Nephron (organoid): ENCODE results near the gene NCOA1.

Experiments
- H3K27ac Mint-ChIP-seq, 3 experiments: 2 replicates each; pipeline ENCODE4 v1.8.0; 2020; ENCODE audit warnings: mixed read lengths in 3 of 3, mild to moderate bottlenecking in 2 of 3, moderate library complexity in 1 of 3
- H3K27me3 Mint-ChIP-seq: 2 replicates; pipeline ENCODE4 v1.8.0; 2021; ENCODE audit warnings: low read depth, mild to moderate bottlenecking, moderate library complexity, mixed read lengths
- H3K36me3 Mint-ChIP-seq: 2 replicates; pipeline ENCODE4 v1.8.0; 2020; ENCODE audit warnings: low read depth, mixed read lengths
- H3K4me1 Mint-ChIP-seq: 2 replicates; pipeline ENCODE4 v1.8.0; 2020; ENCODE audit warnings: mixed read lengths
- H3K4me3 Mint-ChIP-seq, 3 experiments: 2 replicates each; pipeline ENCODE4 v1.8.0; 2020; ENCODE audit warnings: mild to moderate bottlenecking in 3 of 3, mixed read lengths in 3 of 3, moderate library complexity in 2 of 3
- H3K9me3 Mint-ChIP-seq: 2 replicates; pipeline ENCODE4 v1.8.0; 2020; ENCODE audit warnings: mixed read lengths
- CTCF ChIP-seq, 3 experiments: fragments of 200-600 bp; sonication (generic); IDR thresholded peaks; one replicate each; pipeline ENCODE4 v1.5.0; 2021; ENCODE audit warnings: antibody characterized with exemption in 3 of 3; ENCODE audit not compliant: unreplicated experiment in 3 of 3

NCOA1 gene

GRCh38 chr2:24635181-24635580, 144.1 kb downstream of the NCOA1 start:
- H3K36me3 Mint-ChIP-seq, result peaks cover 11% of the 10 kb centered on the region
- H3K9me3 Mint-ChIP-seq, result peaks cover 9% of the 10 kb centered on the region
- no peak overlapping the region for H3K27ac Mint-ChIP-seq
- H3K4me3 Mint-ChIP-seq, result no peak overlapping the region
- no peaks in the 10 kb centered on the region for H3K27me3 Mint-ChIP-seq
- TF ChIP-seq CTCF (IDR thresholded peaks at IDR 0.05; ENCODE audit: unreplicated experiment in 3 of 3), result no peak
- no peaks in the 10 kb centered on the region for H3K4me1 Mint-ChIP-seq

- no peaks in the 10 kb centered on the region for H3K27me3 Mint-ChIP-seq
- no peaks in the 10 kb centered on the region for H3K4me1 Mint-ChIP-seq
- H3K27ac Mint-ChIP-seq, result no peak overlapping the region
- no peak for TF ChIP-seq CTCF (IDR thresholded peaks at IDR 0.05; ENCODE audit: unreplicated experiment in 3 of 3)
- H3K4me3 Mint-ChIP-seq, result no peak overlapping the region
- H3K9me3 Mint-ChIP-seq, result peaks cover 9% of the 10 kb centered on the region
- H3K36me3 Mint-ChIP-seq, result peaks cover 11% of the 10 kb centered on the region
Measured at GRCh38 chr2:24638568-24638967, 147.5 kb downstream of the NCOA1 start.

GRCh38 chr2:24642351-24642750, 151.3 kb downstream of the NCOA1 start:
- H3K4me1 Mint-ChIP-seq, result no peaks in the 10 kb centered on the region
- peaks cover 9% of the 10 kb centered on the region for H3K9me3 Mint-ChIP-seq
- TF ChIP-seq CTCF (IDR thresholded peaks at IDR 0.05; ENCODE audit: unreplicated experiment in 3 of 3), result no peak
- no peaks in the 10 kb centered on the region for H3K27me3 Mint-ChIP-seq
- H3K27ac Mint-ChIP-seq, result no peak overlapping the region
- H3K4me3 Mint-ChIP-seq, result no peak overlapping the region
- peaks cover 11% of the 10 kb centered on the region for H3K36me3 Mint-ChIP-seq

- H3K27me3 Mint-ChIP-seq, result no peaks in the 10 kb centered on the region
- H3K4me1 Mint-ChIP-seq, result no peaks in the 10 kb centered on the region
- peaks cover 8% of the 10 kb centered on the region for H3K9me3 Mint-ChIP-seq
- peak overlapping the region in 1 of 3 experiments; percentile 31 for H3K27ac Mint-ChIP-seq
- no peak overlapping the region for H3K4me3 Mint-ChIP-seq
- H3K36me3 Mint-ChIP-seq, result peaks cover 8% of the 10 kb centered on the region
- no peak for TF ChIP-seq CTCF (IDR thresholded peaks at IDR 0.05; ENCODE audit: unreplicated experiment in 3 of 3)
Measured at GRCh38 chr2:24643051-24643450, 152.0 kb downstream of the NCOA1 start.

GRCh38 chr2:24644032-24644431, 153.0 kb downstream of the NCOA1 start:
- H3K27me3 Mint-ChIP-seq, result no peaks in the 10 kb centered on the region
- TF ChIP-seq CTCF (IDR thresholded peaks at IDR 0.05; ENCODE audit: unreplicated experiment in 3 of 3), result no peak
- H3K4me3 Mint-ChIP-seq, result no peak overlapping the region
- H3K9me3 Mint-ChIP-seq, result no peaks in the 10 kb centered on the region
- no peaks in the 10 kb centered on the region for H3K36me3 Mint-ChIP-seq
- no peaks in the 10 kb centered on the region for H3K4me1 Mint-ChIP-seq
- H3K27ac Mint-ChIP-seq, result no peak overlapping the region

GRCh38 chr2:24650997-24651642, 160.1 kb downstream of the NCOA1 start:
- no peaks in the 10 kb centered on the region for H3K9me3 Mint-ChIP-seq
- peaks cover 5% of the 10 kb centered on the region for H3K4me1 Mint-ChIP-seq
- no peak for TF ChIP-seq CTCF (IDR thresholded peaks at IDR 0.05; ENCODE audit: unreplicated experiment in 3 of 3)
- H3K36me3 Mint-ChIP-seq, result peaks cover 3% of the 10 kb centered on the region
- H3K27me3 Mint-ChIP-seq, result no peaks in the 10 kb centered on the region
- H3K27ac Mint-ChIP-seq, result no peak overlapping the region
- H3K4me3 Mint-ChIP-seq, result no peak overlapping the region
